ENCODE data around the gene PTPN14. TPM values are rescaled to one million over a fixed set of nuclear protein-coding genes. Genes with fewer than 3 reads are reported as not detected.

PTPN14 gene
- total and polyA plus RNA-seq, 2 of the 4 experiments (the other 2 are of a cell fraction) = 21.5 to 31.7 TPM

- H3K27me3 ChIP-seq (ENCODE audit: control insufficient read depth, insufficient read depth, low read length) = no peaks in the 10 kb centered on the region
- H4K91ac ChIP-seq (ENCODE audit: insufficient read depth, low read depth, low read length) = no peak overlapping the region
- no peak overlapping the region for H3K4me3 ChIP-seq (ENCODE audit: insufficient read depth, low read depth, low read length)
- CTCF ChIA-PET = no interaction called here
- DNase-seq (no peak), ATAC-seq (ENCODE audit: low read depth) (no peak)
- dilution Hi-C loops (cut with HindIII; ENCODE audit: low sequenced_read_pairs, unreplicated experiment) = no loop called here
- H3K27ac ChIP-seq (ENCODE audit: insufficient read depth, low read length) = no peak overlapping the region
- H3K36me3 ChIP-seq (ENCODE audit: control insufficient read depth, insufficient read depth, low read length) = peaks cover 53% of the 10 kb centered on the region
- no peaks in the 10 kb centered on the region for H3K9me3 ChIP-seq (ENCODE audit: control insufficient read depth, insufficient read depth, low read length)
- POLR2A ChIA-PET (ENCODE audit: unreplicated experiment) = no interaction called here
- TF ChIP-seq MAFK (IDR thresholded peaks at IDR 0.05; ENCODE audit: low read depth, low read length) = no peak
- no peak for TF ChIP-seq SMC3 (IDR thresholded peaks at IDR 0.05; ENCODE audit: low read depth, low read length)
- intact Hi-C loops (cut with micrococcal nuclease) = no loop called here
- no CpG with 5 or more reads among the region's 1 CpG for WGBS, 2 experiments (ENCODE audit: extremely low coverage in 2 of 2, insufficient read length in 1 of 2)
- H3K18ac ChIP-seq (ENCODE audit: low read depth, low read length) = no peak overlapping the region
- no peak overlapping the region for H3K9ac ChIP-seq (ENCODE audit: low read depth, low read length)
- no peak overlapping the region for H2AK9ac ChIP-seq (replicated peaks; ENCODE audit: low read depth, low read length, poor library complexity)
- H2AFZ ChIP-seq (replicated peaks; ENCODE audit: low read length, poor library complexity) = no peak overlapping the region
- no peak overlapping the region for H2AK5ac ChIP-seq (ENCODE audit: low read depth, low read length)
- no TSS peak for BruUV-seq (replicated peaks)
- H2BK5ac ChIP-seq (ENCODE audit: low read depth, low read length, poor library complexity, severe bottlenecking) = no peak overlapping the region
- no peak overlapping the region for H3K4me2 ChIP-seq (ENCODE audit: low read depth, low read length)
- no peak overlapping the region for H2BK120ac ChIP-seq (ENCODE audit: low read depth, low read length)
- no peak overlapping the region for H2BK20ac ChIP-seq (ENCODE audit: low read depth, low read length)
- H3K14ac ChIP-seq (replicated peaks; ENCODE audit: low read depth, low read length) = no peak overlapping the region
- no peak overlapping the region for H3K23ac ChIP-seq (ENCODE audit: low read depth, low read length)
- peaks cover 10% of the 10 kb centered on the region for H3K4me1 ChIP-seq (ENCODE audit: control insufficient read depth, insufficient read depth, low read length)
- in situ Hi-C loops (cut with MboI; ENCODE audit: low sequenced_read_pairs) = no loop called here
- H3K9me1 ChIP-seq (ENCODE audit: insufficient read depth, low read length) = peaks cover 10% of the 10 kb centered on the region
- peaks cover 33 to 54% of the 10 kb centered on the region in 2 experiments for H3K79me1 ChIP-seq (ENCODE audit: low read depth in 1 of 2, low read length in 2 of 2)
- H2BK15ac ChIP-seq (ENCODE audit: low read depth, low read length) = no peak overlapping the region
- H4K8ac ChIP-seq (ENCODE audit: low read depth in 2 of 2, low read length in 2 of 2) = no peak overlapping the region
- H3K56ac ChIP-seq (ENCODE audit: extremely low read depth, insufficient read depth, low read length) = no peak overlapping the region
- no peak overlapping the region for H4K5ac ChIP-seq (ENCODE audit: low read depth, low read length)
- H4K20me1 ChIP-seq (ENCODE audit: insufficient read depth, low read length) = no peaks in the 10 kb centered on the region
- H3K4ac ChIP-seq (ENCODE audit: low read depth, low read length) = no peak overlapping the region
These were observed 170.3 kb downstream of the PTPN14 start for GRCh38 chr1:214380986-214381695.

Measured in IMR-90 (cell line).